HepG2 (cell line): Measurements from ENCODE around the gene RPS6KC1. TPM values are rescaled to one million over a fixed set of nuclear protein-coding genes. Genes with fewer than 3 reads are reported as not detected.

Experiments
- BCL6 ChIP-seq: IDR thresholded peaks from 2 replicates; pipeline ENCODE4 v1.6.1; 2016; ENCODE audit warnings: missing genetic modification reagents, missing compliant biosample characterization
- CEBPB ChIP-seq: IDR thresholded peaks from 2 replicates; pipeline ENCODE4 v1.6.1; 2011; ENCODE audit warnings: low read depth, low read length, improper control_type of control experiment, borderline replicate concordance
- CREB1 ChIP-seq, 2 experiments: fragments of 450-650 bp in 1 of 2; IDR thresholded peaks; 2 replicates each; pipeline ENCODE4 v1.6.1; 2016 to 2017; ENCODE audit warnings: control low read depth in 1 of 2, mild to moderate bottlenecking in 1 of 2, missing compliant biosample characterization in 1 of 2, missing genetic modification characterization in 1 of 2
- ETV6 ChIP-seq: sonication (generic); formaldehyde crosslinking; conservative IDR thresholded peaks from 2 replicates; pipeline ENCODE4 v1.4.0; 2020; ENCODE audit warnings: missing genetic modification reagents
- GATAD2A ChIP-seq: IDR thresholded peaks from 2 replicates; pipeline ENCODE4 v1.6.1; 2016
- HNF4A ChIP-seq: sonication (generic); formaldehyde crosslinking; IDR thresholded peaks from 2 replicates; pipeline ENCODE4 v1.4.0; 2020; ENCODE audit warnings: missing genetic modification reagents
- KDM4B ChIP-seq: sonication (generic); formaldehyde crosslinking; IDR thresholded peaks from 2 replicates; pipeline ENCODE4 v1.4.0; 2020; ENCODE audit warnings: missing genetic modification reagents
- MLLT10 ChIP-seq: sonication (generic); formaldehyde crosslinking; IDR thresholded peaks from 2 replicates; pipeline ENCODE4 v1.4.0; 2020; ENCODE audit warnings: missing genetic modification reagents
- NR2F6 ChIP-seq, 2 experiments: IDR thresholded peaks; 2 replicates each; pipeline ENCODE4 v1.6.1; 2016; ENCODE audit warnings: antibody characterized with exemption in 1 of 2, mild to moderate bottlenecking in 1 of 2
- NR3C1 ChIP-seq: sonication (generic); formaldehyde crosslinking; IDR thresholded peaks from 2 replicates; pipeline ENCODE4 v1.4.0; 2020; ENCODE audit warnings: missing genetic modification reagents
- PBX3 ChIP-seq: sonication (generic); formaldehyde crosslinking; IDR thresholded peaks from 2 replicates; pipeline ENCODE4 v1.8.1; 2023; ENCODE audit warnings: missing genetic modification reagents, inconsistent platforms, borderline replicate concordance
- PCBP1 ChIP-seq: fragments of 200-400 bp; formaldehyde crosslinking; IDR thresholded peaks from 2 replicates; pipeline ENCODE4 v1.6.1; 2017; ENCODE audit warnings: mild to moderate bottlenecking, low read depth, low read length, borderline replicate concordance
- RARA ChIP-seq: IDR thresholded peaks from 2 replicates; pipeline ENCODE4 v1.6.1; 2016; ENCODE audit warnings: missing genetic modification reagents, missing compliant biosample characterization
- SPEN ChIP-seq: sonication (generic); formaldehyde crosslinking; IDR thresholded peaks from 2 replicates; pipeline ENCODE4 v1.5.1; 2020; ENCODE audit warnings: low read depth, mild to moderate bottlenecking, missing genetic modification reagents
- TRIM22 ChIP-seq: fragments of 450-650 bp; IDR thresholded peaks from 2 replicates; pipeline ENCODE4 v1.6.1; 2017
- ZBTB2 ChIP-seq: sonication (generic); formaldehyde crosslinking; IDR thresholded peaks from 2 replicates; pipeline ENCODE4 v1.8.0; 2022; ENCODE audit warnings: low read depth, missing genetic modification reagents
- ZBTB42 ChIP-seq: sonication (generic); formaldehyde crosslinking; IDR thresholded peaks from 2 replicates; pipeline ENCODE4 v1.5.0; 2020; ENCODE audit warnings: mild to moderate bottlenecking, missing genetic modification reagents
- ZFP1 ChIP-seq: IDR thresholded peaks from 2 replicates; pipeline ENCODE4 v1.6.1; 2016
- ZKSCAN1 ChIP-seq: fragments of 150-350 bp; IDR thresholded peaks from 2 replicates; pipeline ENCODE4 v1.6.1; 2014; ENCODE audit warnings: low read length
- ZNF17 ChIP-seq: sonication (generic); formaldehyde crosslinking; IDR thresholded peaks from 2 replicates; pipeline ENCODE4 v1.5.0; 2020; ENCODE audit warnings: mild to moderate bottlenecking, missing genetic modification reagents
- ZNF207 ChIP-seq: fragments of 450-650 bp; IDR thresholded peaks from 2 replicates; pipeline ENCODE4 v1.6.1; 2016; ENCODE audit warnings: antibody characterized with exemption, borderline replicate concordance
- ZNF282 ChIP-seq: fragments of 450-650 bp; IDR thresholded peaks from 2 replicates; pipeline ENCODE4 v1.6.1; 2018; ENCODE audit not compliant: partially characterized antibody
- ZNF646 ChIP-seq: sonication (generic); formaldehyde crosslinking; IDR thresholded peaks from 2 replicates; pipeline ENCODE4 v1.9.0; 2021; ENCODE audit warnings: mild to moderate bottlenecking, missing genetic modification reagents
- ZNF879 ChIP-seq: sonication (generic); formaldehyde crosslinking; IDR thresholded peaks from 2 replicates; pipeline ENCODE4 v1.8.1; 2023; ENCODE audit warnings: missing genetic modification reagents
- polyA plus RNA-seq, 8 experiments: library from polyadenylated mRNA; depleted of rRNA in 3 of 8; stranded (reverse) in 7 of 8; unstranded in 1 of 8; fragments of >200 nt; fragmentation: Illumina TruSeq in 4 of 8; extraction: Trizol in 4 of 8; gene quantifications; 2 replicates each; pipeline versions ENCODE4 v1.2.1 to v1.2.3, GENCODE V29; 2011 to 2016; ENCODE audit warnings: low read depth in 4 of 8, missing spikeins in 1 of 8, mixed read lengths in 1 of 8; ENCODE audit not compliant: insufficient read depth in 1 of 8
- total RNA-seq, 5 experiments: library from RNA; depleted of rRNA; stranded (reverse); fragments of >200 nt; fragmentation: Illumina TruSeq; extraction: Trizol; gene quantifications; 2 replicates each; pipeline ENCODE4 v1.2.3, GENCODE V29; 2016; ENCODE audit warnings: low read depth in 1 of 5

The RPS6KC1 gene
- total and polyA plus RNA-seq, 2 of the 13 experiments (the other 11 are each of a cell fraction or from before 2014, with no cell fraction given), result 11.0 to 25.2 TPM

GRCh38 chr1:213055767-213056166 lies 4.7 kb downstream of the RPS6KC1 start (continued):
- TF ChIP-seq ZNF17 (CRISPR knock-in tag) (no peak), ZKSCAN1 (no peak), NR2F6 (IDR thresholded peaks at IDR 0.05) (no peak), NR2F6 (CRISPR knock-in tag; IDR thresholded peaks at IDR 0.05) (no peak), ZNF879 (CRISPR knock-in tag) (no peak), CEBPB (peak; percentile 91), ETV6 (CRISPR knock-in tag) (no peak), GATAD2A (CRISPR knock-in tag) (peak; percentile 82), KDM4B (no peak), ZNF207 (no peak), ZNF282 (no peak), ZNF646 (no peak), HNF4A (CRISPR knock-in tag) (peak; percentile 49), BCL6 (CRISPR knock-in tag) (no peak), NR3C1 (CRISPR knock-in tag) (no peak), RARA (CRISPR knock-in tag) (peak; percentile 24; the same call in 1 of the 2 replicates), ZBTB2 (no peak), CREB1 (IDR thresholded peaks at IDR 0.05) (no peak), CREB1 (CRISPR knock-in tag; IDR thresholded peaks at IDR 0.05) (no peak), SPEN (CRISPR knock-in tag) (no peak), PCBP1 (no peak), TRIM22 (no peak), MLLT10 (CRISPR knock-in tag) (no peak), PBX3 (CRISPR knock-in tag) (no peak), ZBTB42 (no peak), ZFP1 (CRISPR knock-in tag) (no peak)
